Measurements from ENCODE around the gene SURF4. TPM values are rescaled to one million over a fixed set of nuclear protein-coding genes. Genes with fewer than 3 reads are reported as not detected.
"Not testable (repeated sequence)": the region's sequence is repeated elsewhere in the genome, so short reads cannot be mapped to it uniquely, and the experiment has no call there.

SURF4 gene
- total RNA-seq, 1 donor from 2014 or later = 255 TPM

DNA sequence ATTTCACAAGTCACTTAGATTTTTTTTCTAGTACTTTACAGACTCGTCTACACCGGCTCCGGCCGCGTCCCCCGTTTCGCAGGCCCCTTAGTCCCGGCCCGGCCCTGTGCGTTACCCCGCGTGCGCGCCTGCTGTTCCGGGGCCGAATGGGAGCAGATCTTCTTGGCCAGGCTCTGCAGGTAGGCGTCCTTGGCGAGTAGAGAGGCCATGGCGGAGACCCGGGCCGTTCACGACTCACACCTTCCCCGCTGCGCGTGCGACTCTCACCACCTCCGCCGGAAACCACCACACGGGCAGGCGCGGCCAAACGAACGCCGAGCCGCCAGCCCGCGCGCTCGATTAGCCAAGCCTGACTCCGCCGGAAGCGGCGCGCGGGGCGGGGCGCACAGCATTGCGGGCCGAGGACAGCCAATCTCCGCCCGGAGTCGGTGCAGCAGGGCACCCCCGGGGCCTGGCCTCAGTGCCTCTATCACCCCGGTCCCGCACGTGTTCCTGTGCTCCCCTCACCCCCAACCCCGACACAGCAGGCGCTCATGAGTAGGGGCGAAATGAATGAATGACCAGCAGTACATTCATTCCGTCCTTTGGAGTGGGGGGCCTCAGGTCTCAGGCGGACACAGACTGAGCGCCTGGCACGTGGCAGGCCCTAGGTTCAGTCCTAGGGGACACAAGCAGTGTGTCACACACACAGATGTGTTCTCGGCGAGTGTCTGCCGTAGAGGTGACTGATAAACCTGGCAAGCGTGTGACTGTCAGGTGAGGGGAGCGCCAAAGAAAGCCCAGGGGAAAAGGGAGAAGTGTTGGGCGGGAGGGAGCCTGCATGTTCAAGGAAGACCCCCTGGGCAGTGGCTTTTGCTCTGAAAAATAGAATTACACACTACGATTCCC lies 39.7 kb downstream of the SURF4 start, which contains the start of gene SURF6:
SURF6 (minus strand) TSS at position 265 of the 888 bp plus-strand sequence; CDS start at position 209, 56 bp downstream.
- peak; percentile 92 for DNase-seq (ENCODE audit: low spot score)

DNA sequence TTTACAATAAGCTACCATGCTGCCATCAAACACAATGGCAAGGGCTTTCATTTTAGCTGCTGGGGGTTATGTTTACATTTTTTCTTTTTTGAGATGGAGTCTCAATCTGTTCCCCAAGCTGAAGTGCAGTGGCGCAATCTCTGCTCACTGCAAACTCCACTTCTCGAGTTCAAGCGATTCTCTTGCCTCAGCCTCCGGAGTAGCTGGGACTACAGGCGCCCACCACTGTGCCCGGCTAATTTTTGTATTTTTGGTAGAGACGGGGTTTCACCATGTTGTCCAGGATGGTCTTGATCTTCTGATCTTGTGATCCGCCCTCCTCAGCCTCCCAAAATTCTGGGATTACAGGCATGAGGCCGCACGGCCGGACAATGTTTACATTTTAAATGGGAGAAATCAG lies 41.0 kb downstream of the SURF4 start:
- not testable (repeated sequence) for DNase-seq (ENCODE audit: low spot score)

DNA sequence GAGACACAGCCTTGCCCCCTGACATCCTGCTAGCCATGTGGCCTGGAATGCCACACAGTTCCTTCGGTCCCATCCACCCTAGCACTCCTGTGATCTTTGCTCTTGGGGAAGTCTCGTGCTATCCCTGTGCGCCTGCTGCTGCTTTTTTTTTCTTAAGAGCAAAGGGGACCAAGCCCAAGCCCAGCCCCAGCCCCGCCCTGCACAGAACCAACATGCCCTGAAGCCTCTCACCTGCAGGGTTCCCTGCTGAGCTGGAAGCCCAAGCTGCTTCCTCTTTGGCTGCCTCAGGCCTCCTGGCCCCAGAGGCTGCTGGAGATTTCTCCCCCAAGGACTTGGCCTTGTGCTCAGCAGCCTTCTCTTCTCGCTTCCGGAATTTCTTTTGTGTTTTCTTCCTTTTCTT lies 41.7 kb downstream of the SURF4 start:
- DNase-seq (ENCODE audit: low spot score) = no peak

DNA sequence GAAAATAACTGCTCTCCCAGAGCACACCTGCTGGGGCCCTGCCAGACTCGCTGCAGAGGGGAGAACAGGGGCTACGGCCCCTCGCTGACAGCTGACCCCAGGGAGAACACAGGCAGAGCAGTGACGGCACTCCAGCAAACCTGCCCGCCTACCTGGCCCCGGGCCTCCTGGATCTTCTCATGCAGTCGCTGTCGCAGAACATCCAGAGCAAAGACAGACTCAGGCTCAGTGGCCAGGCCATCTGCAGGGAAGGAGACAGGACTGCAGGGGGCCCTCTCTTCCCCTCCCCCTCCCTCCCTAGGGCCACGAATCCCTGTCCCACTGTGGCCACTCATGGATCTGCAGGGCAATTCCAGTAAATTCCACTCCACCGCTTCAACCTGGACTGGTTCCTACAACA lies 42.3 kb downstream of the SURF4 start:
- DNase-seq (ENCODE audit: low spot score) = no peak

DNA sequence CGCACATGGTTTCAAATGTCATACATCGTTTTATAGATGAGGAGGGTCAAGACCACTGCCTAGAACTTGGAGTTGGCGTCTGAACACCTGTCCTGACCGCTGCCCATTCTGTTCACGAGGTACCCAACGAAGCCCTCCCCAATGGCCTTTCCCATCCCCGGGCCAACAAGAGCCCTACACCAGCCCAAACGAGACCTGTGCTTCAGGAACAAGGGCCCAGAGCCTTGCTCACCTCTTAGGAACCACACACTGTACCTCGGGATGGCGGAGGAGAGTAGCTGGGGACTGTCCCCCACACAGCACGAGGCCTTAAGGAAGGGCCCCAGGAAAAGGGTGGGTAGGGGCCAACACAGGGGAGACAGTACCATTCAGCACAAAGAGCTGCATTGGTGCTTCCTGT lies 42.8 kb downstream of the SURF4 start:
- DNase-seq (ENCODE audit: low spot score) = no peak

DNA sequence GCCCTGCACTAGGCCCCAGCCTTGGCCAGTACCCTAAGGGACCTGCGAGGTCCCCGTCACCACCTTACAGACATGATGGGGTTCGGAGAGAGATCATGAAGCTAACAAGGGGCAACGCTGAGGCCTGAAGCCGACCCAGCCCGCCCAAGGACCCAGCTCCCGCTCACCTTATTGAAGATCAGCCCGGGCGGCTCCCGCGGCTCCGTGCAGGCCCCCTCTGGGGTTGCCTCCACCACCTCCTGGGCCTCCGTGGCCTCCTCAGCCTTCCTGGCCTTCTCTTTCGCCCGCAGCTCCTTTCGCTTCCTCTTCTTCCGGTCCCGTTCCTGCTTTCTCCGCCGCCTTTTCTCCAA lies 43.5 kb downstream of the SURF4 start:
- no peak for DNase-seq (ENCODE audit: low spot score)

DNA sequence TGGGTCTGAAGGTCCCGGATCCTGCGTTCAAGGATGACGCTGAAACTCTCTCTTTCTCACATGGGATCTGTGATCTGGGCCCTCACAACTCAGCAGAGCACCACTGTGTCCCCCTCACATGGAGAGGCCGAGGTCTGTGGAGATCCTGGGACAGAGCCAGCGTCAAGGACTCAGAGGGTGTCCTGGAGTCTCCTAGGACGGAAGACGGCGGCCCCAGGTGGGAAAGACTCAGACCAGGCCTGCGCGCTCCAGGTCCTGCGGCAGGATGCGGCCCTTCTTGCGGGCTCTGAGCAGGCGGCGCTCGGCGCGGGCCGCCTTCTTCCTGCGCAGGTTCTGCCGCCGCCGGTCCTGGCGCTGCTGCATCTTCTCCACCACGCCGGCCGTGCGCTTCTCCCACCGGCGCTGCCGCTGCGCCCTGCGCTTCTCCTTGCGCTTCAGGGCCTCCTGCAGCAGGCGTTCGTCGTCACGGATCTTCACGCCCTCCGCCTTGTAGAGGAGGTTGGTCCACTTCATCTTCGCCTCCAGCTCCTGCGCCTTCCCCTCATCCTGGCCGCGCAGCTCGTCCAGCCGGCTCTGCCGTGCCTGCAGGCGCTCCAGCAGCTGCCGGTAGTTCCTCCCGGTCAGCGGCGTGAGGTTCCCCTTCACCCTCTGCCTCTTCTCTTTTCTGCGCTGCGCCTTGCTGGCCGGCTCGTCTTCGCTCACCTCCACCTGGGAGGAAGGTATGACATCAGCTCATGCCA lies 44.0 kb downstream of the SURF4 start:
- DNase-seq (ENCODE audit: low spot score) = no peak

DNA sequence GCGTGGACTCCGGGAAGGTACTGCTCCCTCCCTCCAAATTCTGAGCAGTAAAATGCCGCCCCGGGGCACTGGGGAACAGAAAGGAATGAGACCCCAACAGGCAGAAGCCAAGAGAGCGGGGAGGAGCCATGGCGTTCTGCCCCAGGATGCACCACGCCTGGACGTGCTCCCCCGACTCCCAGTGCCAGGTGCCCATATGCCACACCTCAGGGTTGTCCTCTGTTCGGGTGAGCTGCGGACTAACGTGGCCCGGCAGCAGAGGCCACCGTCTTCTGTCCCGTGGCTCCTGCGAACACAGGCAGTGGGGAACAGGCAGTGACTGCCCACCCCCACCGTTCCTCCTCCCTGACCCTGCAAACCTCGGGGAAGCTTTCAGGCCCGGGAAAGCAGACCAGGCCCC lies 44.6 kb downstream of the SURF4 start:
- no peak for DNase-seq (ENCODE audit: low spot score)

DNA sequence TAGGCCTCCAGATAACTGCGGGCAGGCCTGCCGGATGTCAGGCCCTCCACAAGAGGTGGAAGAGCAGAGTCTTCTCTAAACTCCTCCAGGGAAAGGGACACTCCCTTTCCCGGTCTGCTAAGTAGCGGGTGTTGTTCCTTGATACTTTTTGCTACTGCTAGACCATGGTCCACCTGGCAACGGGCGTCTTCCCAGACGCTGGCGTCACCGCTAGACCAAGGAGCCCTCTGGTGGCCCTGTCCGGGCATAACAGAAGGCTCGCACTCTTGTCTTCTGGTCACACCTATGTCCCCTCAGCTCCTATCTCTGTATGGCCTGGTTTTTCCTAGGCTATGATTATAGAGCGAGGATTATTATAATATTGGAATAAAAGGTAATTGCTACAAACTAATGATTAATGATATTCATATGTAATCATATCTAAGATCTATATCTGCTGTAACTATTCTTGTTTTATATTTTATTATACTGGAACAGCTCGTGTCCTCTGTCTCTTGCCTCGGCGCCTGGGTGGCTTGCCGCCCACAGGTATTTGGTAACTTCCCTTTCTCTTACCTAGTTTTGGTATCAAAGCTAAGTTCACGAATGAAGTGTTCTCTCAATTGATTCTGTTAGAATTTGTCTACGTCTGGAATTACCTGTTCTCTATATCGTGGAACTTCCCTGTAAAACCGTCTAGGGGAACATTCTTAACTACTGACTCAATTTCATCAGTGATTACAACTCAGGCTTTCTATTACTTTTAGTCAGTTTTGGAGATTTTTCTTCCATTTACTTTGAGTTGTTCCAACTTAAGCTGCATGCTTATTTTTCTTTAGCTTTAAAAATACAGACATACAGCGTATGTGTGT lies 46.3 kb downstream of the SURF4 start:
- not testable (repeated sequence) for DNase-seq (ENCODE audit: low spot score)

DNA sequence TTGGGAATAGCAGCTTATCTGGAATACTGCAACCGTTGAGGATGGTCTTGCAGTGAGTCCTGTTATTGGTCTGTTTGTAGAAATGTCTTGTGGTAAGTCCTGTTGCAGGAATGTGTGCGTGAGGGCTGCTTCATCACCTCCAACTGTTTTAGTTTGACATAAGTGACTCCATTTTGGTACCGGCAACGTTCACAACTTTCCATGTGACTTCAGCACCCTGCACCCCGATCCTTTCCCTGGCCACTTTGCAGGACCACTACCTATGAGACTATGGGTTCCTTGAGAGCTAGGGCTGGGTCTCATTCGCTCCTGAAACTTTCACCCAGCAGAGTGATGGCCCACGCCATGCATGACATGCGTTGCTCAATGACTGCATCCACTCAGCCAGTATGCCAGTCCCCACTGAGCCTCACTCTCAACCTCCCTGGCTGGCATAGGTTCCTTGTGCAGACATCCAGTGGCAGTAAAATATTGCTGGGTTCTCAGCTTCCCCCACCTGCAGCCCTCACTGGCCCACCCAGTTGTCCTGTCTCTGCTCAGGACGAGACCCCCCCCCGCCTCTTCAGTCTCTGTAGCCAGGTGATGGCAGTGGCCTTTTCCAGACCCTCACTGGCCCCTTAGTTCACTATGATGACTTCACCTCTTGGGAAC lies 47.9 kb downstream of the SURF4 start:
- DNase-seq (ENCODE audit: low spot score) = no peak

DNA sequence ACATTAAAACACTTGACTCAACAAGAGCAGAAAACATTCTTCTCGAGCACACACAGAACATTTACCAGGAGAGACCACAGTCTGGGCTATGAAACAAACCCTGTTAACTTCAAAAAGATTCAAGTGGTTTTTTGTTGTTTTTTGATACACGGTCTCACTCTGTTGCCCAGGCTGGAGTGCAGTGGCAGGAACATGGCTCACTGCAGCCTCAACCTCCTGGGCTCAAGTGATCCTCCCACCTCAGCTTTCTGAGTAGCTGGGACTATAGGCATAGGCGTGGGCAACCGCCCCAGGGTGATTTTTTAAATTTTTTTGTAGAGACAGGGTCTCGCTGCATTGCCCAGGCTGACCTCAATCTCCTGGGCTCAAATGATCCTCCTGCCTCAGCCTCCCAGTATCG lies 48.8 kb downstream of the SURF4 start:
- not testable (repeated sequence) for DNase-seq (ENCODE audit: low spot score)

DNA sequence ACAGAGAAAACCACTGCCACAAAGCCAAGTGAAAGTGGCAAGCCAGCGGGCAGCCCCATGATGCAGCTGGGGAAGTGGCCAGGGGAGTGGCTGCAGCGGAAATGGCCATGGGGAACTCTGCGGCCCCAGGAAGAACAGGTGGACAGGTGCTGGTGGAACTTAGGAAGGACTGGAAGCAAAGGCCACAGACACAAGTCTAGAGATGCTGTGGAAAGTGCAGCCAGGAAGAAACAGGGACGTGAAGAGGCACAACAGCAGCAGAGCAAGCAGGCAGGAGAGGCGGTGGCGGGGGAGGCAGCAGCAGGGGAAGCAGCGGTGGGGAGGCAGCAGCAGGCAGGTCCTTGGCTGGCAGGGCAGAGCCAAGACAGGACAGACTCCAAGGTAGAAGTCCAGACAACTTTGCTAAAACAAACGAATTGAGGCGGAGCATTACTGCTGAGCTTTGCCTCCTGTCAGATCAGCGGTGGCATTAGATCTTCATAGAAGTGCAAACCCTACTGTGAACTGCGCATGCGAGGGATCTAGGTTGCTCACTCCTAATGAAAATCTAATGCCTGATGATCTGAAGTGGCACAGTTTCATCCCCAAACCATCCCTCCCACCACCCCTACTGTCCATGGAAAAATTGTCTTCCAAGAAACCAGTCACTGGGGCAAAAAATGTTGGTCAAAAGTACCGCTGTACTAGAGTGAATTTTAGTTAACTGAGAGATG lies 51.7 kb downstream of the SURF4 start:
- DNase-seq (ENCODE audit: low spot score) = no peak

DNA sequence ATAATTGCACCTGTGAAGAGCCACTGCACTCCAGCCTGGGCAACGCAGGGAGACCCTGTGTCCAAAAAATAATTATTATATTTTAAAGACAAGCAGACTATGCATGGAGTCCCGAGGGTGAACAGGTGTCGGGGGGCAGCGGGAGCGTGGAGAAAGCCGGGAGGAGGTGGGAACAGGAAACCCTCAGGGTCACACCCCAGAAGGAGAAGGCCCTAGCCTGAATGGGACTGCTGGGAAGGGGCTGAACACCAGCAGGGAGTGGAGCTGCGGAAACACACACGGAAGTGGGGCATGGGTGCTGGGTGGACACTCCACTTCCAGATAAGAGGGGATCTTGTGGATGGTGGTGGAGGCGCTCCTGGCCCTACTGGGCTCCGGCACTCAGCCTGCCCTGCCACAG lies 52.6 kb downstream of the SURF4 start:
- no peak for DNase-seq (ENCODE audit: low spot score)

DNA sequence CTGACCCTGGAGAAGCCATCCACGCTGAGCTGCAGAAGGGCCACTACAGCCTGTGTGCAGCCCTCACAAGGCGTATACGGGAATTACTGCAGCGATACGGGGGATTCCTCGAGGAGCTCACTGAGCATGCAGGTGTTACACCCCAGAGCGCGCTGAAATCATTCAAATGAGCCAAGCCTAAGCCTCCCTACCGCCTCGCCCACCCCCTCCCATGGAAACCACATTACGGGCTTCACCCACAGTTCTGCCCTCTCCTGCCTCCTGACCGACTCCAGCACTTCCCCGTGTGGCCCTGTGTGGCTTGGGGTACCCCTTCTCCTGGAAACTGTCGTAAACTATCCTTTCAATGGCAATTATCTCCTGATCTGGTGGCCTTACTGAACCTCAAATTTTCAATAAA lies 53.2 kb downstream of the SURF4 start:
- DNase-seq (ENCODE audit: low spot score) = no peak

DNA sequence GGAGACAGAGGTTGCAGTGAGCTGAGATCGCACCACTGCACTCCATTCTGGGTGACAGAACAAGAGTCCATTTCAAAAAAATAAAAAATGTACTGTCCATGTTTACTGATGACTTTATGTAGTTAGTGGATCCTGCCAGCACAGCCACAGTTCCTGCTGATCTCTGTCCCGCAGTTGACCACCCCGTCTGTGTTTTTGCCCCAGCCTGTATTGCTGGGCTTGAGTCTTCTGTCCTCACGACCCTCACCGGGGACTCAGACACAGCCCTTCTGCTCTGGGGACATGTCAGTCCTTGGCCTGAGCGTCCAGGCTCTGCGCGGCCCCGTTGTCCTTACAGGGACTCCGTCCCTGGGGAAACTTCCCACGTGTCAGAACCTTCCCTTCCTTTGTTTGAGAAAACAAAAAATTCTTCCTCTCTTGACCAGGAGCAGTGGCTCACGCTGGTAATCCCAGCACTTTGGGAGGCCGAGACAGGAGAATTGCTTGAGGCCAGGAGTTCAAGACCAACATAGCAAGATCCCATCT lies 54.4 kb downstream of the SURF4 start:
- no peak for DNase-seq (ENCODE audit: low spot score)

DNA sequence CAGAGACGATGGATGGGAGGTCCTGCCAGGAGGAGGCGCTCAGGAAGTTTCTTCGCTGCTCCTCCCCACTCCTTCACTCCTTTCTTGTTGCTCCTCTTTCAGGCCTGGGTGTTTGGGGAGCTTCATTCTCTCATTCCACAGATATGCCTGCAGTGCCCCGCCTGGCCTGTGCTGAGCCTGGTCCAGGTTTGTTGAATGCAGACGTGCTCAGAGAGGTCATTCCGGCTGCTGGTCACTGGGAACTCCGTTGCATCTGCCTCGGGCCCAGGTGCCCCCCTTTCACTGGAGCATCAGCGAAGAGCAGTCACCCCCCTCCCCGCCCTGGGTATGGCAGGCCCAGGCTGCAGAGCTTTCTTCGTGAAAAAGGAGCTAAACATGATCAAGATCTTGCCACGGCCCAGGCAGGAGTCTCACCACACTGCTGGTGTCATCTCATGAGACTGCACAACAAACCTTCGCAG lies 55.4 kb downstream of the SURF4 start:
- no peak for DNase-seq (ENCODE audit: low spot score)

DNA sequence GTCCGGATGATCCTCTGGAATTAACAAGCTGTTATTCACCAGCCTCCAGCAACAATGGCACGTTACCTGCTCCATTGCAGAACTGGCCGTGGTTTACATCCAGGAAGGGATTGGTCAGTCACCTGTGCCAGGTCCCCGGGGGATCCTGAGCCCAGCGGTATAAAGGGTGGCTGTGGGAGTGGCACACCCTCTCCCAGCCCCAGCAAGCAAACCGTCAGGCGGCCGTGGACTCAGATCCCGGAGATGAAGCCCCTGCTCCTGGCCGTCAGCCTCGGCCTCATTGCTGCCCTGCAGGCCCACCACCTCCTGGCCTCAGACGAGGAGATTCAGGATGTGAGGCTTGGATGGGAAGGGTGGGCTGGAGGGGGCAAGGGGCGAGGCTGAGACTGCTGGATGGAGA lies 58.3 kb downstream of the SURF4 start:
- not testable (repeated sequence) for DNase-seq (ENCODE audit: low spot score)

DNA sequence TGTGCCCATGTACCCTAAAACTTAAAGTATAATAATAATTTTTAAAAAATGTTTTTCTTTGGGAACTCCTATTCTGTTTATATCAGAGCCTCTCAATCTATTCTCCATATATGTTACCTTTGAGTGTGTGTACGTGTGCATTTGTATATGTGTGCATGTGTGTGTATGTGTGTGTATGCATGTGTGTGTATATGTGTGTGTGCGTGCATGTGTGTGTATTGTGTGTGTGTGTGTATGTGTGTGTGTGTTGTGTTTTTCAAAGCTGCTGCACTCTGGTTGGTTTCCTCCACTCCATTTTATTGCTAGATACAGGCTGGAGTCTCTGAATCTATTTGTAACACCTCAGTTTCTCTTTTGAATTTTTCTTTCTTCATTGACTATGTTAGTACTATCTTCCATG lies 59.9 kb downstream of the SURF4 start:
- DNase-seq (ENCODE audit: low spot score) = no peak

All from umbilical cord (tissue), 2 donors.